8988T (cell line): ENCODE measurements around the gene EPB42.

Experiments used
- DNase-seq: peaks from one replicate; pipeline ENCODE4 v3.0.0; 2011

The EPB42 gene

GRCh38 chr15:43220991-43221403 is at the start of gene EPB42:
Gene EPB42, minus strand, starts transcription at chr15:43221018. Its CDS starts 193 bp downstream, at chr15:43220825.
- DNase-seq = no peak

DNA sequence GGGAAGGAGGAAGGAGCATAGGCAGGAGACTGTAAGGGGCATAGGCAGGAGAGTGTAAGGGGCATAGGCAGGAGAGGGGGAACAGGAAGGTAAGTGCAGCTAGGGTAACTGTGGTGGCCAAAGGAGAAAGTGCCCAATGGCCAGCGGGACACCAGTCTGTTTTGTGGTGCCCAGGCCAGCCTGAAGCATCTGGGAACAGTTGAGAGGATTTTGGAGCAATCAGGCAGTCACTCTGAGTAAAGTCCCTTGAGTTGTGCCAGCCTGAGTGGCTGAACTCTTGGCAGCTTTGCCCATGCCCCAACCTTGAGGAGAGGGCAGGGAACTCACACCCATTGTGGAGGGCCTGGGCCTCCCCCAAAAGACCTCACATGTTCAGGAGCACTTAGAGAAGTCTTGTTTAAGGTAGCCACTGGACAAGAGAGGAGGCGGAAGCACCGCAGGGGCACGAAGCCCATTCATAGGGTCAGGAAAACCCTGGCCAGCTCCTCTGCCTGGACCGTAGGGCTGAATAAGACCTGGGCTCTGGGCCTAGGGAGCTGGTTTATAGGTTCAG is 49.4 kb upstream of the EPB42 start:
- no peak for DNase-seq

GRCh38 chr15:43268111-43269105 is 47.6 kb upstream of the EPB42 start:
- DNase-seq = no peak

GRCh38 chr15:43267439-43267838 is 46.6 kb upstream of the EPB42 start:
- DNase-seq = no peak

GRCh38 chr15:43266834-43267233 is 46.0 kb upstream of the EPB42 start, which contains the start of gene TGM5:
Gene TGM5, minus strand, starts transcription at chr15:43266928. Its CDS starts 79 bp downstream, at chr15:43266849.
- DNase-seq = no peak

- no peak for DNase-seq
These were observed 45.6 kb upstream of the EPB42 start for GRCh38 chr15:43266386-43266785.

- DNase-seq = no peak
These were observed 39.3 kb upstream of the EPB42 start for GRCh38 chr15:43260011-43260615.

DNA sequence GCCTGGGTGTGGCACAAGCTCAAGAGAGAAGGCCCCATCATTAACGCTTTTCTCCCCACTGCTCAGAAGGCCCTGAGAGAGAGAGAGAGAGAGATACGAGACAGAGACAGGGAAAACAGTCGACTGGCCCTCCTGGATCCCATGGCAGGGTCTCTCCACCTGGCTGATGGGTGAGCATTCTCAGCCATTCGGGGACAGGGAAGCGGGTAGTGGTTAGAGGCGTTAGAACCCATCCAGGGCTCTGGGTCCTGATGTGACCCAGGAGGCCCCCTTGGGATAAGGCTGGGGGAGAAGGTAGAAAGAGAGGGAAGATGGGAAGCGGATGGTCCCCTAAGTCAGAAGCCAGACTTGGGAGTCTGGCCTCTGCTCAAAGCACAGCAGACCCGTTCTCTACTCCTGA is 38.0 kb upstream of the EPB42 start:
- DNase-seq = no peak

DNA sequence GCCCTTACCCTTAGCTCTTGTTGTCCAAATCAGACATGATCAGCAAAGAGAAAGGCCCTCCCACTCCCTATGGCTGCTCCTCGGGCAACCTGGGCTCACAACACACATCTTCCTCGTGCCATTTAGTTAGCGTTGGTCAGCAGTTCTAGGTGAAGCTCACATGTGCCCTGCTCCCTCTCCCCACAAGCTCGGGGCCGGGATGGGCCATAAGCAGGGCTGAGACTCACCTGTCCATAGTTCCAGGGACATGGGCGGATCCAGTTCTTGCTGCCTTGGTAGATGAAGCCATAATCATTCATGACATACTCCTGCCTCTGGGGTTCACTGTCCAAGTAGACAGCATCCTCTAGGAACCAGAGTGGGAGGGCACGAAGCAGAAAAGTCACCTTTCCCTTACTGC is 35.5 kb upstream of the EPB42 start:
- no peak for DNase-seq

- DNase-seq = no peak
These were observed 34.6 kb upstream of the EPB42 start for GRCh38 chr15:43255376-43255775.

- DNase-seq = no peak
These were observed 32.9 kb upstream of the EPB42 start for GRCh38 chr15:43253431-43254403.

GRCh38 chr15:43251871-43252250 is 31.0 kb upstream of the EPB42 start:
- DNase-seq = no peak

GRCh38 chr15:43251185-43251870 is 30.5 kb upstream of the EPB42 start:
- no peak for DNase-seq

GRCh38 chr15:43250785-43251184 is 30.0 kb upstream of the EPB42 start:
- DNase-seq = no peak

- DNase-seq = no peak
These were observed 28.9 kb upstream of the EPB42 start for GRCh38 chr15:43249699-43250203.

- DNase-seq = no peak
These were observed 28.4 kb upstream of the EPB42 start for GRCh38 chr15:43249236-43249635.

GRCh38 chr15:43246261-43246774 is 25.5 kb upstream of the EPB42 start:
- DNase-seq = no peak

GRCh38 chr15:43244092-43244491 is 23.3 kb upstream of the EPB42 start:
- DNase-seq = no peak

DNA sequence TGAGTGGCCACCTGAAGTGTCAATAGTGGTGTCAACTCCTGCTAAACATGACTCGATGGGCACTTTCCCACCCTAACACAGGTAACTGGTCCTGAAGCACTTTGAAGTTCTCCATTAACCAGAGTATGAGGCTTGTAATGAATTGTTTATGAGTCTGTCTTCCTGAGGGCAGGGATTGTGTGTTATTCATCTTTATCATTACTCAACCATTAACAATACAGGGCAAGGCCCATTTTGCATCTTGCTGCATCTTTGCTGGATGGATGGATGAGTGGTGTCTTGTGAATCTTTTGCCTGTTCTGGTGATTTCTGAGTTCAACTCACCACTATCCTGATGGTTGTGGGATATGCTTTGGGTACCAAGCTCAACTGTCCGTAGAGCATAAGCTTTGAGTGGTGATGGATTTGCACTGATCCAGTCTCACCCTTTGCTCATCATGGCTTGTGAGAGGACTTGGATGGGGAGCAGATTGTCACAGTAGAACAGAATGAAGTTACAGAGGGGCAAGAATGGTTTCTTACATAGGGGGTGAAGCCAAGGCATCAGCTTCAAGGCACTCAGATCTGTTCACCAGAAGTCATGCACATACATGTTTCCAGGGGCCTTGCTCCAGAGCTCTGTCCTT is 22.3 kb upstream of the EPB42 start:
- no peak for DNase-seq

GRCh38 chr15:43242616-43243015 is 21.8 kb upstream of the EPB42 start:
- no peak for DNase-seq

DNA sequence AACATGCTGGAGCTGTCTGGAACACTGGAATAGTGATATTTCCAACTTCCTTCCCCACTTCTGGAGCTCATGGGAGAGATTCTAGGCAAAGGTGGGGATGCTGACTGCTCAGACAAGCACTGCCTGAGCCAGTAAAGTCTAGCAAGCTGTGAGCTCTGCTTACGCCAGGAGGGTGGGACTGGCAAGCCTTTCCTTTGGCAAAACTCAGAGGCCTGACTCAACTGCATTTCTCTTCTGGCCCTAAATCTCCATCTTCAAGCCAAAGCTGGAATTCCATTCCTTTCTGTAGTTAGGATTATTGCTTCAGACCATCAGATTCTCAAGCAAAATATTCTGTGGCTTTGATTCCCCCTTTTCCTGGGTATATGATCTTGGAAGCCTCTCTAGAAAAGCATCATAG is 20.3 kb upstream of the EPB42 start:
- DNase-seq = no peak
